OCI-LY7 (cell line): ENCODE measurements around the gene KIRREL3. TPM values are rescaled to one million over a fixed set of nuclear protein-coding genes. Genes with fewer than 3 reads are reported as not detected.

Experiments used
- BruUV-seq: library from RNA; stranded (reverse); fragments of 400-500 nt; replicated peaks from 2 replicates; lab custom pipeline; 2021; lab: Mats Ljungman, UMichigan
- CTCF ChIA-PET: fragments of 300-600 bp; sonication (Branson Sonifier 250); formaldehyde crosslinking; loops from one replicate; lab custom pipeline; 2022; ENCODE audit warnings: antibody characterized with exemption; ENCODE audit not compliant: unreplicated experiment; lab: Charles Lee
- POLR2A ChIA-PET: fragments of 300-600 bp; sonication (Branson Sonifier 250); formaldehyde crosslinking; loops from one replicate; lab custom pipeline; 2022; ENCODE audit warnings: antibody characterized with exemption; lab: Charles Lee
- DNase-seq: peaks from one replicate; pipeline ENCODE4 v3.0.0-alpha.2; 2015; ENCODE audit warnings: low spot score
- H2AFZ ChIP-seq: fragments of 200-600 bp; sonication (generic), shearing (Covaris generic); 2 replicates; pipeline ENCODE4 v1.6.1; 2014; ENCODE audit warnings: mild to moderate bottlenecking, antibody characterized with exemption, low read length, moderate library complexity
- H3K27ac ChIP-seq: fragments of 200-600 bp; sonication (generic); 2 replicates; pipeline ENCODE4 v1.5.1; 2014; ENCODE audit warnings: mixed run types, low read depth, mild to moderate bottlenecking, moderate library complexity, low read length, inconsistent platforms; ENCODE audit not compliant: poor library complexity, severe bottlenecking
- H3K36me3 ChIP-seq: fragments of 200-600 bp; sonication (generic); 2 replicates; pipeline ENCODE4 v1.6.1; 2014; ENCODE audit warnings: mild to moderate bottlenecking, antibody characterized with exemption, low read length, moderate library complexity, mixed read lengths; ENCODE audit not compliant: insufficient read depth
- H3K4me1 ChIP-seq: fragments of 200-600 bp; sonication (generic); 2 replicates; pipeline ENCODE4 v1.5.1; 2014; ENCODE audit warnings: mild to moderate bottlenecking, low read length; ENCODE audit not compliant: insufficient read depth, poor library complexity, severe bottlenecking
- H3K4me2 ChIP-seq: fragments of 200-600 bp; sonication (generic); 2 replicates; pipeline ENCODE4 v1.6.1; 2014; ENCODE audit warnings: mild to moderate bottlenecking, low read length
- H3K4me3 ChIP-seq: fragments of 200-600 bp; sonication (generic); 2 replicates; pipeline ENCODE4 v1.5.1; 2014; ENCODE audit warnings: mild to moderate bottlenecking, low read depth, low read length; ENCODE audit not compliant: poor library complexity, severe bottlenecking
- H3K79me2 ChIP-seq: fragments of 200-600 bp; sonication (generic); 2 replicates; pipeline ENCODE4 v1.6.1; 2016; ENCODE audit warnings: low read depth, mild to moderate bottlenecking, low read length, moderate library complexity, mixed read lengths; ENCODE audit not compliant: insufficient read depth
- H3K9me2 ChIP-seq: fragments of 200-600 bp; sonication (generic); 2 replicates; pipeline ENCODE4 v1.6.1; 2016; ENCODE audit warnings: mild to moderate bottlenecking, low read length, mixed read lengths; ENCODE audit not compliant: insufficient read depth
- H3K9me3 ChIP-seq: fragments of 200-600 bp; sonication (generic); 2 replicates; pipeline ENCODE4 v1.6.1; 2014; ENCODE audit warnings: mild to moderate bottlenecking, mixed run types, low read length, mixed read lengths
- H4K20me1 ChIP-seq: fragments of 200-600 bp; sonication (generic); 2 replicates; pipeline ENCODE4 v1.6.1; 2014; ENCODE audit warnings: mild to moderate bottlenecking, antibody characterized with exemption, low read length, moderate library complexity, mixed read lengths; ENCODE audit not compliant: insufficient read depth
- CTCF ChIP-seq: fragments of 200-600 bp; sonication (generic); conservative IDR thresholded peaks from 2 replicates; pipeline ENCODE4 v1.5.1; 2014; ENCODE audit warnings: mild to moderate bottlenecking, antibody characterized with exemption, low read length, moderate library complexity, mixed read lengths
- EZH2phosphoT487 ChIP-seq: fragments of 200-600 bp; sonication (generic); IDR thresholded peaks from 2 replicates; pipeline ENCODE4 v1.6.1; 2018; ENCODE audit warnings: low read depth, borderline replicate concordance, mild to moderate bottlenecking, mixed run types, antibody characterized with exemption, low read length, moderate library complexity, mixed read lengths
- intact Hi-C: fragments of 100-400 bp; cut with micrococcal nuclease; formaldehyde crosslinking; loops from one replicate; pipeline ENCODE4 v1.10.0; 2022; ENCODE audit not compliant: unreplicated experiment
- total RNA-seq, 2 experiments: library from RNA; depleted of rRNA in 1 of 2; stranded (reverse); fragments of >200 nt in 1 of 2; shearing (Covaris generic) in 1 of 2; gene quantifications; 2 replicates each; pipeline ENCODE4 v1.2.3, GENCODE V29; 2014 to 2022

KIRREL3 gene
- total RNA-seq, 2 experiments from 2014 or later = not detected

GRCh38 chr11:126840975-126841374, 159.6 kb downstream of the KIRREL3 start:
- Histone ChIP-seq H3K27ac (no peak overlapping the region), H3K4me1 (no peaks in the 10 kb centered on the region), H3K4me2 (no peak overlapping the region), H3K79me2 (no peaks in the 10 kb centered on the region), H3K36me3 (no peaks in the 10 kb centered on the region), H4K20me1 (no peaks in the 10 kb centered on the region), H3K9me3 (no peaks in the 10 kb centered on the region), H3K9me2 (no peaks in the 10 kb centered on the region), H3K4me3 (no peak overlapping the region), H2AFZ (no peak overlapping the region)
- no TSS peak for BruUV-seq
- TF ChIP-seq CTCF = no peak
- TF ChIP-seq EZH2phosphoT487 = no peak
- intact Hi-C loops = no loop called here
- no peak for DNase-seq
- ChIA-PET POLR2A (no interaction called here), CTCF (no interaction called here)

GRCh38 chr11:126840201-126840886, 160.2 kb downstream of the KIRREL3 start:
- POLR2A ChIA-PET = no interaction called here
- no peaks in the 10 kb centered on the region for H3K9me2 ChIP-seq
- TF ChIP-seq EZH2phosphoT487 (no peak), CTCF (no peak)

GRCh38 chr11:126839496-126839895, 161.1 kb downstream of the KIRREL3 start:
- Histone ChIP-seq H3K4me3 (no peak overlapping the region), H3K9me2 (no peaks in the 10 kb centered on the region), H3K4me2 (no peak overlapping the region), H3K9me3 (no peaks in the 10 kb centered on the region), H2AFZ (no peak overlapping the region), H4K20me1 (no peaks in the 10 kb centered on the region), H3K36me3 (no peaks in the 10 kb centered on the region), H3K4me1 (no peaks in the 10 kb centered on the region), H3K79me2 (no peaks in the 10 kb centered on the region), H3K27ac (no peak overlapping the region)
- no TSS peak for BruUV-seq
- ChIA-PET CTCF (no interaction called here), POLR2A (no interaction called here)
- TF ChIP-seq EZH2phosphoT487 = no peak
- TF ChIP-seq CTCF = no peak
- intact Hi-C loops = no loop called here
- DNase-seq = no peak

More at GRCh38 chr11:126840201-126840886, 160.2 kb downstream of the KIRREL3 start:
- H3K27ac ChIP-seq = no peak overlapping the region
- H3K79me2 ChIP-seq = no peaks in the 10 kb centered on the region
- H3K4me3 ChIP-seq = no peak overlapping the region
- BruUV-seq = no TSS peak
- no peak overlapping the region for H2AFZ ChIP-seq
- H3K36me3 ChIP-seq = no peaks in the 10 kb centered on the region
- H3K9me3 ChIP-seq = no peaks in the 10 kb centered on the region
- intact Hi-C loops = no loop called here
- H3K4me1 ChIP-seq = no peaks in the 10 kb centered on the region
- H4K20me1 ChIP-seq = no peaks in the 10 kb centered on the region
- CTCF ChIA-PET = no interaction called here
- no peak overlapping the region for H3K4me2 ChIP-seq
- DNase-seq = no peak
